ENCODE results near the gene ZSCAN10.
"Not testable (repeated sequence)": the region's sequence is repeated elsewhere in the genome, so short reads cannot be mapped to it uniquely, and the experiment has no call there.

ZSCAN10 gene

DNA sequence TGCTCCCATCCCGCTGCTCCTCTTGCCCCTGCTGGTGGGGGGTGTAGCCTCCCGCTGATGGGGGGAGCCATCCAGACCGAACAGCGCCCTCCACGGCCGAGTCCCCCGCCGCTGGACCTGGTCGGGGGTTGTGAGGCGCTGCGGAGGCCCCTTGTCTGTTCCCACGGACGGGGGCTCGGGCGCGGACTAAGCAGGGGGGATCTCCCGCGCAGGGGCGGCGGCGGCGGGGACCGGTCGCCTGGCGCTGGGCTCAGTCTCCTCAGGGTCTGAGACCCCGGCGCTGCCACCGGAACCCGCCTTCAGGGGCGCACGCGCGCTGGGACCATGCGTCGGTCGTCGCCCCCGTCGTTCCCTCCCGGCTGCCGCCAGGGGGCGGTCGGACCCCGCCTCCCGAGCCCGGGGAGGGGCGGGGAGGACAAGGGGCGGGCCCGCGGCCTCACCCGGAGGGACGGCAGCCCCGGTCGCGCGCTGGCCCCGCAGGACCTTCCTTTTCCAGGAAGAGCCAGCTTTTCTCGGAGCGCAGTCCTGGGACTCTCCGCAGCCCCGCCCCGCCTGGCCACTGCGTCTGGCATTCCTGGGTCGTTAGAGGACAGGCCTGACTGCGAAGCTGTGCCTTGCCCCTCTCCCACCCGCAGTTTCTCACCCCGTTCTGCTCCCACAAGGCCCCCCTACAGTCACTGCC lies 39.9 kb downstream of the ZSCAN10 start:
- DNase-seq, result peak; percentile 82 to 89

GRCh38 chr16:3058139-3059030 lies 40.7 kb downstream of the ZSCAN10 start:
- peak; percentile 44 for DNase-seq

GRCh38 chr16:3057181-3058138 lies 41.6 kb downstream of the ZSCAN10 start:
- DNase-seq, result no peak

GRCh38 chr16:3056336-3057180 lies 42.5 kb downstream of the ZSCAN10 start:
- no peak for DNase-seq

- not testable (repeated sequence) for DNase-seq
These were observed 43.4 kb downstream of the ZSCAN10 start for GRCh38 chr16:3055734-3056115.

GRCh38 chr16:3054965-3055733 lies 43.9 kb downstream of the ZSCAN10 start:
- DNase-seq, result no peak

DNA sequence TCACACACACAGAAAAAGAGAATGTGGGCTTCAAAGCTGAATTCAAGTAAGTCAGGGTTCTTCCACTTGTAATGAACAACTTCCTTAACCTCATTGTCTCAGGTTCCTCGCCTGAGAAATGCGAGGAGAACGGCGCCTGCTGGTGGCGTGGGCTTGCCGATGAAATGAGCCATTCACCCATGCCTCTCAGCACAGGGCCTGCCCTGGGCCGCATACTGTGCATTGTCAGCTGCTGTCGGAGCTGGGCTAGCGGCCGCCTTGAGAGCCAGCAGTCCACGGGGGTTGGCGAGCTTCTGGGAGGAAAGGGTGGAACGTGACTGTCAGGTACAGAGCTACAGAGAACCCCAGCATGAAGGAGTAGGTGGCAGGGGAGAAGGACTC lies 45.8 kb downstream of the ZSCAN10 start:
- DNase-seq, result not testable (repeated sequence)

- not testable (repeated sequence) for DNase-seq
These were observed 46.3 kb downstream of the ZSCAN10 start for GRCh38 chr16:3052571-3053329.

GRCh38 chr16:3051494-3051893 lies 47.6 kb downstream of the ZSCAN10 start:
- no peak for DNase-seq

- no peak for DNase-seq
These were observed 48.1 kb downstream of the ZSCAN10 start for GRCh38 chr16:3051009-3051408.

GRCh38 chr16:3050487-3050886 lies 48.6 kb downstream of the ZSCAN10 start:
- no peak for DNase-seq

- DNase-seq, result no peak
These were observed 49.1 kb downstream of the ZSCAN10 start for GRCh38 chr16:3049921-3050481.

GRCh38 chr16:3047387-3047720 lies 51.7 kb downstream of the ZSCAN10 start:
- no peak for DNase-seq

DNA sequence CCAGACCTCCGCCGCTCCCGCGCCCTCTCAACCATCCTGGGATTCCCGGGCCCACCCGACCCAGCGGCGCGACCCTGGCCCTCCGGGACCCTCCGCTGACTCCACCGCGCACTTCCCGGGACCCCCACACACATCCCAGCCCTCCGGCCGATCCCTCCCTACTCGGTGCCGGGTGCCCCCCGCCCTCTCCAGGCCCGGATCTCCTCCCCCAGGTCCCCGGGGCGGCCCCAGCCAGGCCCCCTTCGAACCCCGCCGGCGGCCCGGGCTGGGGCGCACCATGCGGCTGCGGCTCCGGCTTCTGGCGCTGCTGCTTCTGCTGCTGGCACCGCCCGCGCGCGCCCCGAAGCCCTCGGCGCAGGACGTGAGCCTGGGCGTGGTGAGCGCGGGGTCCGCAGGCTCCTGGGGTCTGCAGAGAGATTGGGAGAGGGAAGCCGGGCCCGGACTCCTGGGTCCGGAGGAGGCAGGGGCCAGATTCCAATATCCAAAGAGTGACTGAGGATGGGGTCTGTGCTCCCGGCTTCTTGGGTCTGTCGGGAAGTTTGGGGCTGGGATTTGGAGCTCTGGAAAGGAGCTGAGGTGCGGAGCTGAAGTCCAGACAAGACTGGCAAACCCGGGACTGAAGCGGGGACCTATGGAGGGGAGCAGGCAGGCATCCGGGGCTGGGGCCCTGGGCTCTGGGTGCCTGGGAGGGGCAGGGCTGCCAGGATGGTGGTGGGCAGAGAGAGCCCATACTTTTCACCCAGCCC lies 52.3 kb downstream of the ZSCAN10 start:
- no peak for DNase-seq

DNA sequence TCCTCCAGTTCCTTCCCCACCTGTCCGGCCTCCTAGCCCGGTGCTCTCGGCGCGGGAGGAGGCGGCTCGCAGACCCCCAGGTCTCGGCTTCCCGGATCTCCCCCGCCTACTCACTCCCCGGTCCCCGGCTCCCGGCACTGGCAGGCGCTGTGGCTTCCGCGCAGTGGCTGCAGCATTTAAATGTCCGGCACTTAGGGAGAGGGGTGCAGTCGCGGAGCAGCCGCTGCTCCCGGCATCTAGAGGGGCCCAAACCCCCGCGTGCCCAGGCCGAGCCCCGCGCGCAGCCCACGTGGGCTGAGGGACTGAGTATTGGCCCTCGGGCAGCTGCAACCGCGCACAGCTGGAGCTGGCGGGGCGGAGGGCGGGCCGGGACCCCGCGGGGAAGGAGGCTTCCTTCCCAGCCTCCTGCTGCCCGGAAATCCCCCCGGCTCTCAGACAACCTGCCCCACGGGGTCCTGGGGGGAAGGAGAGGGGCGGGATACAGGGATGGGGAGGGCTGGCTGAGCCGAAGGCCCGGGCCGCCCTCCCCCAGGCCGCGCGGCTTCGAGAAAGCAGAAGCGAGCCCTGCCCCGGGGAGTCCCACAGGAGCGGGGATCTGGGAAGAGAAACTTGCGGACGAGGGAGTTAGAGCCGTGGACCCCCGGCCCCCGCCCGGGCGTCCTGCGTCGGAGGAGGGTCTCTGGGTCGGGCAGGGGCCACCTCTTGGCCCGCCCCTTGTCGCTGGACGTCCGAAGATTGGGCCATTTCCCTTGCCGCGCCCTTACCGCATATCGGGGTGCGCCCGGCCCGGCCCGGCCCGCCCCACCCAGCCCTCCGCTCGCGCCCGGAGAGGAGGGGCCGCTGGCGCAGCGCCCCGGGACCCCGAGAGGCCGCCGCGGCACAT lies 53.1 kb downstream of the ZSCAN10 start, which contains the start of gene MMP25:
TSS of gene MMP25 (plus strand) at position 804 of the 883 bp plus-strand sequence. CDS start 357 bp downstream, outside the sequence.
- DNase-seq, result no peak

GRCh38 chr16:3044708-3045107 lies 54.4 kb downstream of the ZSCAN10 start:
- no peak for DNase-seq

- DNase-seq, result no peak
These were observed 56.7 kb downstream of the ZSCAN10 start for GRCh38 chr16:3042376-3042775.

- no peak for DNase-seq
These were observed 60.2 kb downstream of the ZSCAN10 start for GRCh38 chr16:3038896-3039295.

All from stimulated activated CD4-positive, alpha-beta T cell treated with anti-CD3 and anti-CD28 coated beads, Interleukin-4, amount 100 ng/mL, for 4 hours (primary cell).